DND-41 (cell line): ENCODE data around the gene SHOC2.
A peak's percentile ranks its signal among the peaks of the same experiment; 100 is the strongest.

Experiments
- EZH2 ChIP-seq: IDR thresholded peaks from 3 replicates; pipeline ENCODE4 v1.6.1; 2012; ENCODE audit warnings: borderline replicate concordance, low read depth, mild to moderate bottlenecking, moderate library complexity, low read length, inconsistent platforms; ENCODE audit not compliant: severe bottlenecking
- TF ChIP-seq, protein P1 (sequence below): IDR thresholded peaks from 2 replicates; pipeline ENCODE4 v1.5.1; 2012; ENCODE audit warnings: borderline replicate concordance, low read length, moderate library complexity, mild to moderate bottlenecking; ENCODE audit not compliant: poor library complexity, severe bottlenecking; ENCODE audit errors: extremely low read depth

DNA sequence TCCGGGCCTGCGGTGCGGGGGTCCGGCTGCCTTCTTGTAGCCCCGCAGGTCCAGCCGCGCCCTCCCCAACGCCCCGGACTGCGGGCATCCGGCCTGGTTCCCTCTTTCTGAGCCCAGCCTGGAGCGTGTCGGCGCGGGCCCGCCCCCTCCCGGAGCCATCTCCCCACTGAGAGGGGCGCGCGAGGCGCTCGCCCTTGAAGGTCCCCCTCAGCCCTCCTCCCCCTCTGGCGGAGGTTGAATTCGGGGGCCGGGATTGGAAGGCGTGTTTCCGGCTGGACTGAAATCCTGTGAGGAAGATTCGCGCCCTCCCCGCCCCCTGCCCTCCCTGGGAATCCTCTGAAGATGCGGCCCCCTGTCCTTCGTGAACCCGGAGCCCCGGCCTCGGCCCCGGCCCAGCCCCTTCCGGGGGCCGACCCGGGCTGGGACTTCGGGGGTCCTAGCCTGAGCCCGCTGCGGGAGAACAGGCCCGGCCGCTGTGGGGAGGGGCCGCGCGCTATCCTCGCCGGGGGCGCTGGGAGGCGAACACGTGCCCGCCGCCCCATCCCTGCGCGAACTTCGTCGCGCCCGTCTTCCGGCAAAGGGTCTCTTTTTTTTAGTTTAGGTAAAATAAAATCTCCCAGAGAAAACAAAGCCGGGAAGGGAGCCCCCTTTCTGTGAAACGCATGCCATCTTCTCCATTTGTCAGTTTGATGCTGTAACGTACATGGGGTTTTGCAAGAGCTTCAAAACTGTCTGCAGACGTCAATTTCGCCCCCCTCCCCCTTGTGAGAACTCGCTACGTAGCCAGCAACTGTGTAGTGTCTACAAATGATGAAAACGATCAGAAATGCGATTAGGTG, 47.0 kb upstream of the SHOC2 start:
- TF ChIP-seq, protein P1, sequence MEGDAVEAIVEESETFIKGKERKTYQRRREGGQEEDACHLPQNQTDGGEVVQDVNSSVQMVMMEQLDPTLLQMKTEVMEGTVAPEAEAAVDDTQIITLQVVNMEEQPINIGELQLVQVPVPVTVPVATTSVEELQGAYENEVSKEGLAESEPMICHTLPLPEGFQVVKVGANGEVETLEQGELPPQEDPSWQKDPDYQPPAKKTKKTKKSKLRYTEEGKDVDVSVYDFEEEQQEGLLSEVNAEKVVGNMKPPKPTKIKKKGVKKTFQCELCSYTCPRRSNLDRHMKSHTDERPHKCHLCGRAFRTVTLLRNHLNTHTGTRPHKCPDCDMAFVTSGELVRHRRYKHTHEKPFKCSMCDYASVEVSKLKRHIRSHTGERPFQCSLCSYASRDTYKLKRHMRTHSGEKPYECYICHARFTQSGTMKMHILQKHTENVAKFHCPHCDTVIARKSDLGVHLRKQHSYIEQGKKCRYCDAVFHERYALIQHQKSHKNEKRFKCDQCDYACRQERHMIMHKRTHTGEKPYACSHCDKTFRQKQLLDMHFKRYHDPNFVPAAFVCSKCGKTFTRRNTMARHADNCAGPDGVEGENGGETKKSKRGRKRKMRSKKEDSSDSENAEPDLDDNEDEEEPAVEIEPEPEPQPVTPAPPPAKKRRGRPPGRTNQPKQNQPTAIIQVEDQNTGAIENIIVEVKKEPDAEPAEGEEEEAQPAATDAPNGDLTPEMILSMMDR, result peak; percentile 38
- TF ChIP-seq EZH2, result no peak
